ENCODE data around the gene TRIM50.

GRCh38 chr7:73354821-73355220, 26.9 kb upstream of the TRIM50 start:
- TF ChIP-seq, protein P1, sequence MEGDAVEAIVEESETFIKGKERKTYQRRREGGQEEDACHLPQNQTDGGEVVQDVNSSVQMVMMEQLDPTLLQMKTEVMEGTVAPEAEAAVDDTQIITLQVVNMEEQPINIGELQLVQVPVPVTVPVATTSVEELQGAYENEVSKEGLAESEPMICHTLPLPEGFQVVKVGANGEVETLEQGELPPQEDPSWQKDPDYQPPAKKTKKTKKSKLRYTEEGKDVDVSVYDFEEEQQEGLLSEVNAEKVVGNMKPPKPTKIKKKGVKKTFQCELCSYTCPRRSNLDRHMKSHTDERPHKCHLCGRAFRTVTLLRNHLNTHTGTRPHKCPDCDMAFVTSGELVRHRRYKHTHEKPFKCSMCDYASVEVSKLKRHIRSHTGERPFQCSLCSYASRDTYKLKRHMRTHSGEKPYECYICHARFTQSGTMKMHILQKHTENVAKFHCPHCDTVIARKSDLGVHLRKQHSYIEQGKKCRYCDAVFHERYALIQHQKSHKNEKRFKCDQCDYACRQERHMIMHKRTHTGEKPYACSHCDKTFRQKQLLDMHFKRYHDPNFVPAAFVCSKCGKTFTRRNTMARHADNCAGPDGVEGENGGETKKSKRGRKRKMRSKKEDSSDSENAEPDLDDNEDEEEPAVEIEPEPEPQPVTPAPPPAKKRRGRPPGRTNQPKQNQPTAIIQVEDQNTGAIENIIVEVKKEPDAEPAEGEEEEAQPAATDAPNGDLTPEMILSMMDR (IDR thresholded peaks at IDR 0.05; ENCODE audit: low read length): no peak
- TF ChIP-seq EZH2 (optimal IDR thresholded peaks at IDR 0.05; ENCODE audit: low read depth, low read length): no peak

Data from MM.1S (cell line).